Erythroblast (primary cell): ENCODE results near the gene MLST8.

Source experiments
- GATA1 ChIP-seq: IDR thresholded peaks from 2 replicates; pipeline ENCODE4 v1.6.1; 2011; ENCODE audit warnings: low read depth, mild to moderate bottlenecking, control low read depth, low read length, moderate library complexity
- POLR2A ChIP-seq: IDR thresholded peaks from 2 replicates; pipeline ENCODE4 v1.6.1; 2011; ENCODE audit warnings: mild to moderate bottlenecking, low read length

GRCh38 chr16:2170587-2171435, 34.4 kb upstream of the MLST8 start:
- no peak for TF ChIP-seq POLR2A
- no peak for TF ChIP-seq GATA1
